ENCODE measurements around the gene ZFR2. TPM values are rescaled to one million over a fixed set of nuclear protein-coding genes. Genes with fewer than 3 reads are reported as not detected.

ZFR2 gene
- polyA plus RNA-seq, 2 of the 4 experiments (the other 2 are of a cell fraction) = 0.14 to 0.30 TPM

- no peak for FAIRE-seq
- CTCF ChIA-PET = interaction anchor here (1.2 kb wide), 1 partner anchor 95 kb away, joined by 4 read pairs; no protein-coding TSS in a partner anchor
- 79% methylated on average over 33 of the region's 50 CpGs for WGBS (ENCODE audit: missing lambda C conversion rate)
Observed at GRCh38 chr19:3907626-3908265, 38.9 kb upstream of the ZFR2 start.

DNA sequence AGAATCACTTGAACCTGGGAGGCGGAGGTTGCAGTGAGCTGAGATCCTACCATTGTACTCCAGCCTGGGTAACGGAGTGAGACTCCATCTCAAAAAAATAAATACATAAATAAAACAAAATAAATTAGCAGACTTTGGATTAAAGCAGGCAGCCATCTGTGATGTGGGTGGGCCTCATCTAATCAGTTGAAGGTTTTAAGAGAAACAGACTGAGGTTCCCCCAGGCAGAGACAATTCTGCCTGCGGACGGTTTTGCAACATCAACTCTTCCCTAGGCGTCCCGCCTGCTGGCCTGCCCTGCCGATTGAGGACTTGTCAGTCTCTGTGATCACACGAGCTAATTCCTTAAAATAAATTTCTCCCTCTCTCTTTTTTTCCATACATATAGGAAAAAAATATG is 35.4 kb upstream of the ZFR2 start:
- 64% methylated on average over 8 of the region's 8 CpGs for WGBS (ENCODE audit: missing lambda C conversion rate)

More at GRCh38 chr19:3907626-3908265, 38.9 kb upstream of the ZFR2 start:
- TF ChIP-seq ATOH8 (CRISPR knock-in tag; IDR thresholded peaks at IDR 0.05; ENCODE audit: low read depth) (no peak), EHF (CRISPR knock-in tag; IDR thresholded peaks at IDR 0.05) (no peak)
- TF ChIP-seq, protein P1, sequence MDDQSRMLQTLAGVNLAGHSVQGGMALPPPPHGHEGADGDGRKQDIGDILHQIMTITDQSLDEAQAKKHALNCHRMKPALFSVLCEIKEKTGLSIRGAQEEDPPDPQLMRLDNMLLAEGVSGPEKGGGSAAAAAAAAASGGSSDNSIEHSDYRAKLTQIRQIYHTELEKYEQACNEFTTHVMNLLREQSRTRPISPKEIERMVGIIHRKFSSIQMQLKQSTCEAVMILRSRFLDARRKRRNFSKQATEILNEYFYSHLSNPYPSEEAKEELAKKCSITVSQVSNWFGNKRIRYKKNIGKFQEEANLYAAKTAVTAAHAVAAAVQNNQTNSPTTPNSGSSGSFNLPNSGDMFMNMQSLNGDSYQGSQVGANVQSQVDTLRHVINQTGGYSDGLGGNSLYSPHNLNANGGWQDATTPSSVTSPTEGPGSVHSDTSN (IDR thresholded peaks at IDR 0.05) = no peak
- POLR2A ChIA-PET = no interaction called here
- H3K4me3 ChIP-seq = no peak overlapping the region
- no peak overlapping the region for H3K27ac ChIP-seq
- ATAC-seq = peak; percentile 22 to 37; a peak in 1 of 6 replicates
- no peaks in the 10 kb centered on the region for H3K4me1 ChIP-seq
- peaks cover 8% of the 10 kb centered on the region for H3K9me3 ChIP-seq
- no peak for DNase-seq (ENCODE audit: low read depth in 1 of 2, low spot score in 1 of 2)
- H3K4me2 ChIP-seq = no peak overlapping the region

DNA sequence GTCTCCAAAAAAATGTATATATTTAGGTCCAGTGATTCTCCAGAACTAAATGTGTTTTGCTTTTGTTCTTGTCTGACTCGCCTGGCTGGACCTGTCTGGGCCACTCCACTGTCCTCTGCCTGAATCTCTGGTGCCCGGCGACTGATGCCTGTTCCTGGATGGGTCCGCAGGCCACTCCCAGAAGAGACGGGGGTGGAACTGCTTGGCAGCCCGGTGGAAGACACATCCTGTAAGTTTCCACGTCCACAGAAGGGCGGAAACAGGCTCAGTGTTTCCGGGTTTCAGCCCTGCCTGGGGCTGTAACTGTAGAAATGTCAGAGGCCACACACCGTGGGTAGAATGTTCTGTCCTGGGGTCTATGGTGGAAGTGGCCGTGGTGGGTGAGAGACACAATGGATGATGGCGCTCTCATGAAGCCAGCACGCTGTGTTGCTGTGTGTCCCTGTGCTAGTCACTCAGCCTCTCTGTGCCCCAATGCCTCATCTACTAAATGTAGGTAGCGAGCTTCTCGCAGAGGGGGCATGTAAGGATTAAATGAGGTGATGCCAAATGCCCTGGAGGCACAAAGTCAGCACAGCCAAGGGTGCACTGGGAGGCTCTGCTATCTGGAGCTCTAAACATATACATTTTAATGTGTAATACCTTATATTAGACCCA is 33.6 kb upstream of the ZFR2 start:
- no peak for DNase-seq (ENCODE audit: low read depth in 1 of 2, low spot score in 1 of 2)

More for the DNA sequence above, 35.4 kb upstream of the ZFR2 start:
- Histone ChIP-seq H3K4me3 (no peak overlapping the region), H3K27ac (no peak overlapping the region), H3K4me2 (no peak overlapping the region), H3K4me1 (no peaks in the 10 kb centered on the region), H3K9me3 (no peaks in the 10 kb centered on the region)
- DNase-seq (ENCODE audit: low read depth in 1 of 2, low spot score in 1 of 2) (no peak), ATAC-seq (no peak), FAIRE-seq (no peak)
- ChIA-PET CTCF (no interaction called here), POLR2A (no interaction called here)
- no peak for TF ChIP-seq EHF (CRISPR knock-in tag; IDR thresholded peaks at IDR 0.05)
- no peak for TF ChIP-seq HOXA7 (CRISPR knock-in tag; IDR thresholded peaks at IDR 0.05)
- no peak for TF ChIP-seq JUN (IDR thresholded peaks at IDR 0.05)
- no peak for TF ChIP-seq FOXS1 (CRISPR knock-in tag; IDR thresholded peaks at IDR 0.05)
- no peak for TF ChIP-seq RNF2 (IDR thresholded peaks at IDR 0.05; ENCODE audit: borderline replicate concordance, low read depth)
- TF ChIP-seq BCL3 (IDR thresholded peaks at IDR 0.05) = no peak
- TF ChIP-seq FOSB (CRISPR knock-in tag; IDR thresholded peaks at IDR 0.05) = no peak

More for the DNA sequence above, 33.6 kb upstream of the ZFR2 start:
- H3K9me3 ChIP-seq = peaks cover 7% of the 10 kb centered on the region; the same call in 1 of the 3 replicates
- ATAC-seq = no peak
- H3K4me1 ChIP-seq = no peaks in the 10 kb centered on the region
- 57% methylated on average over 8 of the region's 15 CpGs for WGBS (ENCODE audit: missing lambda C conversion rate)
- H3K4me2 ChIP-seq = no peak overlapping the region
- FAIRE-seq = no peak
- TF ChIP-seq BCL3 (IDR thresholded peaks at IDR 0.05) (no peak), TFCP2L1 (CRISPR knock-in tag; IDR thresholded peaks at IDR 0.05) (no peak), MYC (IDR thresholded peaks at IDR 0.05; ENCODE audit: borderline replicate concordance, low read length) (no peak), HEYL (CRISPR knock-in tag; IDR thresholded peaks at IDR 0.05) (no peak), ATOH8 (CRISPR knock-in tag; IDR thresholded peaks at IDR 0.05; ENCODE audit: low read depth) (no peak), JUN (IDR thresholded peaks at IDR 0.05) (no peak), CEBPB (IDR thresholded peaks at IDR 0.05) (no peak), ZNF302 (CRISPR knock-in tag; IDR thresholded peaks at IDR 0.05) (no peak), HES2 (IDR thresholded peaks at IDR 0.05) (no peak), EHMT2 (IDR thresholded peaks at IDR 0.05; ENCODE audit: low read depth) (no peak), POLR2A (IDR thresholded peaks at IDR 0.05; ENCODE audit: low read length) (no peak), SREBF2 (IDR thresholded peaks at IDR 0.05) (no peak), RNF2 (IDR thresholded peaks at IDR 0.05; ENCODE audit: borderline replicate concordance, low read depth) (no peak), FOSB (CRISPR knock-in tag; IDR thresholded peaks at IDR 0.05) (no peak)
- TF ChIP-seq, protein P2, sequence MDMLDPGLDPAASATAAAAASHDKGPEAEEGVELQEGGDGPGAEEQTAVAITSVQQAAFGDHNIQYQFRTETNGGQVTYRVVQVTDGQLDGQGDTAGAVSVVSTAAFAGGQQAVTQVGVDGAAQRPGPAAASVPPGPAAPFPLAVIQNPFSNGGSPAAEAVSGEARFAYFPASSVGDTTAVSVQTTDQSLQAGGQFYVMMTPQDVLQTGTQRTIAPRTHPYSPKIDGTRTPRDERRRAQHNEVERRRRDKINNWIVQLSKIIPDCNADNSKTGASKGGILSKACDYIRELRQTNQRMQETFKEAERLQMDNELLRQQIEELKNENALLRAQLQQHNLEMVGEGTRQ (IDR thresholded peaks at IDR 0.05) = no peak
- H3K27ac ChIP-seq = no peak overlapping the region
- CTCF ChIA-PET = no interaction called here
- POLR2A ChIA-PET = no interaction called here
- H3K4me3 ChIP-seq = no peak overlapping the region
